ENCODE data around the gene MAP3K1. TPM values are rescaled to one million over a fixed set of nuclear protein-coding genes. Genes with fewer than 3 reads are reported as not detected.
"Not testable (repeated sequence)": the region's sequence is repeated elsewhere in the genome, so short reads cannot be mapped to it uniquely, and the experiment has no call there.

MAP3K1 gene
- total RNA-seq, 2 donors from 2014 or later, result 31.7 to 40.6 TPM

DNA sequence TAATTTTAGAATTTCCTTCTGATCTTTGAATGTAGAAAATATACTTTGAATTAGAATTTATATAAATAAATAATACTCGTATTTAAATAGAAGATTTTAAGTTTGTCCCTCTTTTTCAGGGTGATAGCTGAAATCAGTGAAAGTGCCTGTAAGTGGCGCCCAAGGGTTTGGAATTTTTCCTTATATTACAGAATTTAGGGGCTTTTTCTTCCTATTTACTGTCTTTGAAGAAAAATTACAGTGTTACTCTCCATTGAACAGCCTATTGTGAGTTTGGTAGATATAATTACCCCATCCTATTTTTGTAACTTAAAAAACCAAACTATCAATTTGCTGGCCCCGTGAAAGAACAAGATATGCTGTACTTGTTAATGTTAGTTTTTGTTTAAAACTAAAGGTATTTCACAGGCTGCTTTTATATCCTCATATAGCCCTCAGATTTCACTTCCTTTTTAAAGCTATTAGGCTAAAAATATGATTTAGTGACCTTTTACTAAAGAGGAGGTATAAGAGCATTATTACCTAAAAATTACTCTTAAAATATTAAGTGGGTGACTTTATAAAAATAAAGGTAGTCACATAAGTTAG, 3.2 kb downstream of the MAP3K1 start:
- no peak for DNase-seq (ENCODE audit: low spot score)
- 20% methylated on average over 3 of the region's 3 CpGs for WGBS
- Histone ChIP-seq H3K9me3 (no peaks in the 10 kb centered on the region), H3K4me3 (peak overlapping the region; percentile 0 to 3), H3K27me3 (replicated peaks; ENCODE audit: insufficient read depth) (no peaks in the 10 kb centered on the region), H3K36me3 (no peaks in the 10 kb centered on the region), H3K4me1 (replicated peaks) (peaks cover 3% of the 10 kb centered on the region), H3K27ac (peak overlapping the region; percentile 34 to 98)
- intact Hi-C loops (cut with DNase I), result loop anchor here (10.0 kb wide), 1 partner anchor 344 kb away; no protein-coding TSS in a partner anchor
- TF ChIP-seq POLR2A (IDR thresholded peaks at IDR 0.05) (no peak), POLR2AphosphoS5 (IDR thresholded peaks at IDR 0.05) (no peak), CTCF (IDR thresholded peaks at IDR 0.05) (peak in 1 of 4 experiments; percentile 14)

DNA sequence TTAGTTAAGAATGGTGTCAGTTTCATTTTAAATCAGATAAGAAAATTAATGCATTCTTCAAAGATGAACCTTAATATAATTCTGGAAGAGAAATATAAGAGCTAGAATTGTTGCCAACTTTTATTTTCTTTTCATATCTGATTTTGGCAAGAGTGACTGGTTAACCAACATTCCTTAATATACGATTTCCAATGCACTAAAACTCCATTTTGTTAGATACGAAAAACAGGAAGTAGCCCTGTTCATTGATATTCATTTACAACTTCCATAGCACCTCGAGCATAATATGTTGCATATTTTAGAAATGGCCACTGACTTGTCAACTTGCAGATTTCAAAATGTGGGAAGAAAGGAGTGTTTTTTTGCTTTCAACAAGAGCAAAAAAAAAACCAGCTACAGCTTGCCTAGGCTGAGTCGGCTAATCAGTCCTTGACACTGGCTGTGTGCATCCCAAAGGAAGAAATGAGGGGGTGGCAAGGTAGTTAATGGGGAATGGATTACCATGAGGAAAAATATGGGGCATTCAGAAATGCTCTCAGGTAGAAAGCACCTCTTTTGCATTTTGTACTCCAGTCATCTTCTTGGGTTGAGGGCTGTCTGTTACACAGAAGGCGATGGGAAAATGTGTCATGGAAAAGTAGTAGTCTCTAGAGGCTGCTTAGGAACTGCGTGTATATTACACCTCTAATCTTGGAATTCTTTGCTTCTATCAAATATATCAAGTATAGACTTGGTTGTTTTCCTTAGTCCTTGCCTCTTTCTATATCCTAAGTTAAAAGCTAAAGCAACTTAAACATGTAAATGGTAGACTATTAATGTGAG, 3.9 kb downstream of the MAP3K1 start:
- Histone ChIP-seq H3K27me3 (replicated peaks; ENCODE audit: insufficient read depth) (no peaks in the 10 kb centered on the region), H3K36me3 (no peaks in the 10 kb centered on the region), H3K9me3 (no peaks in the 10 kb centered on the region), H3K4me3 (peak overlapping the region; percentile 0 to 3), H3K4me1 (replicated peaks) (peaks cover 3% of the 10 kb centered on the region), H3K27ac (peak overlapping the region; percentile 34 to 98)
- WGBS, result 31% methylated on average over 6 of the region's 6 CpGs
- DNase-seq (ENCODE audit: low spot score), result no peak
- TF ChIP-seq POLR2AphosphoS5 (IDR thresholded peaks at IDR 0.05) (peak; percentile 25), CTCF (IDR thresholded peaks at IDR 0.05) (no peak)
- intact Hi-C loops (cut with DNase I), result loop anchor here (10.0 kb wide), 1 partner anchor 344 kb away; no protein-coding TSS in a partner anchor

- DNase-seq (ENCODE audit: low spot score); H3K4me1 ChIP-seq (replicated peaks); intact Hi-C loops (cut with DNase I); H3K9me3 ChIP-seq; H3K27ac ChIP-seq; H3K27me3 ChIP-seq (replicated peaks; ENCODE audit: insufficient read depth); H3K4me3 ChIP-seq; H3K36me3 ChIP-seq: not testable (repeated sequence)
- 89% methylated on average over 5 of the region's 5 CpGs for WGBS
Measured at GRCh38 chr5:56821868-56822267, 6.5 kb downstream of the MAP3K1 start.

DNA sequence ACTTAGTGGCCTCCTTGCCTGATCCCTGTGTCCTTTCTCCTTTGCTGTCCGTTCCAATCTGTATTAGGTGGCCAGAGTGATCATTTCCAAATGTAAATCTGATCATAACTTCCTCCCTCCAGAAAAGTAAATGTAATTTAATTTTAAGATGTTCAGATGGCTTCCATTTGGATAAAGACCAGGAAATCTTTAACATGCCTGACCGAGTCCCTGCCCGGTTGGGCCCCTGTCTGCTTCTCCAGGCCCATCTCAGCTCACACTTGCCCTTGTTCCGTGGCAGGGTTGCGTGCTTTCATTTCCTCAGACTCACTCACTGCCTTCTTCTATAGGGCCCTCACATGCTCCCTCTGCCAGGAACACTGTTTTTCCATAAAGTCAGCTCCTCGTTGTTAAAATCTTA, 7.6 kb downstream of the MAP3K1 start:
- no peaks in the 10 kb centered on the region for H3K9me3 ChIP-seq
- DNase-seq (ENCODE audit: low spot score), result no peak
- TF ChIP-seq CTCF (IDR thresholded peaks at IDR 0.05), result no peak
- no peaks in the 10 kb centered on the region for H3K27me3 ChIP-seq (replicated peaks; ENCODE audit: insufficient read depth)
- no peak overlapping the region for H3K27ac ChIP-seq
- WGBS, result 61% methylated on average over 6 of the region's 6 CpGs
- peaks cover 3% of the 10 kb centered on the region for H3K4me1 ChIP-seq (replicated peaks)
- no peak overlapping the region for H3K4me3 ChIP-seq
- no peaks in the 10 kb centered on the region for H3K36me3 ChIP-seq
- intact Hi-C loops (cut with DNase I), result no loop called here

DNA sequence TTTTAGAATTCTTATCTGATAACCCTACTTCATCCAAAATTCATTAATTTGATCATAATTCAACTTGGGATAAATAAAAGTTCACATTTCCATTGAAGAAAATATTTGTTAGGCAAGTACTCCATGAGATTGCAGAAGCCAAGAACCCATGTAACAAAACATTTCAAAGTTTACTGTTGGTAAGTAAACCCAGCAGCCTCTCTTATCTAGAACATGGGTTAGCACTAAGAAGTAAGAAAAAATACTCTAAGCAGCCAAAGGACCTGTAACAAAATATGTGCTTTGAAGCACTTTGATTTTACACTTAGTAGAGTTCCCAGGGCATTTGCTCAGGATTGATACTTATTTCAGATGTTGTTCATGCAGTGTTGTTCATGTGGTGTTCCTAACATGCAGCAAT, 8.7 kb downstream of the MAP3K1 start:
- no peak for DNase-seq (ENCODE audit: low spot score)
- Histone ChIP-seq H3K27me3 (replicated peaks; ENCODE audit: insufficient read depth) (no peaks in the 10 kb centered on the region), H3K4me1 (replicated peaks) (peaks cover 3% of the 10 kb centered on the region), H3K4me3 (no peak overlapping the region), H3K9me3 (no peaks in the 10 kb centered on the region), H3K36me3 (no peaks in the 10 kb centered on the region), H3K27ac (no peak overlapping the region)
- intact Hi-C loops (cut with DNase I), result no loop called here
- no peak for TF ChIP-seq POLR2AphosphoS5 (IDR thresholded peaks at IDR 0.05)
- TF ChIP-seq CTCF (IDR thresholded peaks at IDR 0.05), result no peak
- TF ChIP-seq POLR2A (IDR thresholded peaks at IDR 0.05), result no peak

Measured in prostate gland (tissue), 2 donors.